HuH-7.5 (cell line): ENCODE measurements around the gene NOCT.
"Not testable (repeated sequence)": the region's sequence is repeated elsewhere in the genome, so short reads cannot be mapped to it uniquely, and the experiment has no call there.

Experiments
- DNase-seq: peaks from one replicate; pipeline ENCODE4 v3.0.0; 2011; ENCODE audit warnings: low spot score

NOCT gene, protein sequence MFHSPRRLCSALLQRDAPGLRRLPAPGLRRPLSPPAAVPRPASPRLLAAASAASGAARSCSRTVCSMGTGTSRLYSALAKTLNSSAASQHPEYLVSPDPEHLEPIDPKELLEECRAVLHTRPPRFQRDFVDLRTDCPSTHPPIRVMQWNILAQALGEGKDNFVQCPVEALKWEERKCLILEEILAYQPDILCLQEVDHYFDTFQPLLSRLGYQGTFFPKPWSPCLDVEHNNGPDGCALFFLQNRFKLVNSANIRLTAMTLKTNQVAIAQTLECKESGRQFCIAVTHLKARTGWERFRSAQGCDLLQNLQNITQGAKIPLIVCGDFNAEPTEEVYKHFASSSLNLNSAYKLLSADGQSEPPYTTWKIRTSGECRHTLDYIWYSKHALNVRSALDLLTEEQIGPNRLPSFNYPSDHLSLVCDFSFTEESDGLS

DNA sequence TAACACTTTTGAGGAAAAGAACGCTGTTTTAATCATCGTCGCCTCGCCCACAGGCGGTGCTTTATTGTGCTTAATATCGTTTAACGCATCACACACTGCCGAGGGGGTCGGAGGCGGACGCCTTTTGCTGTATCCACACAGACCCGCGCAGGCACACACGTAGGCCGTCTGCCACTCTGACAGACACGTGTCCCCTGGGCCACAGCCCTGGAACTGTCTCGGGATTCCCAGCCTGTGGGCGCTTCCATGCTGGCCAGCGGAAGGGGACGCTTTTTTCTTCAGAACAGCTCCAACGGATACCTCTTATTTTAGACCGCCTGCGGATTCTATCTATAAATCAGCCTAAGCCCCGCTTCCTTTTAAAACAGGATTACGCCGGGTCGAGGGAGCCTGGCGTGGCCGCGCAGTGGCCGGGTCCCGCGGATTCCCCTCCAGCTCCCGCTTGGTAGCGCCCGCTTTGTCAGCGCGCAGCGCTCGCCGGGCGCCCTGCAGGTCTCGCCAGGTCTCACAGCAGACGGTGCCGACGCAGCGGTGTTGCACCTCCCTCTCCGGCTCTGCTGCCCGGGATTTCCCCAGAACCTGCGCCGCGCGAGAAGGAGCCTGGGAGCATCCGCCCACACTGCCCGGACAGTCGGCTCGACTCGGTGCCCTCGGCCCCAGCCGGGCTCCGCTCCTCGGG, at the start of gene NOCT:
NOCT (plus strand) TSS at position 513 of the 679 bp plus-strand sequence. CDS start 201 bp downstream, outside the sequence.
- peak; percentile 86 for DNase-seq

DNA sequence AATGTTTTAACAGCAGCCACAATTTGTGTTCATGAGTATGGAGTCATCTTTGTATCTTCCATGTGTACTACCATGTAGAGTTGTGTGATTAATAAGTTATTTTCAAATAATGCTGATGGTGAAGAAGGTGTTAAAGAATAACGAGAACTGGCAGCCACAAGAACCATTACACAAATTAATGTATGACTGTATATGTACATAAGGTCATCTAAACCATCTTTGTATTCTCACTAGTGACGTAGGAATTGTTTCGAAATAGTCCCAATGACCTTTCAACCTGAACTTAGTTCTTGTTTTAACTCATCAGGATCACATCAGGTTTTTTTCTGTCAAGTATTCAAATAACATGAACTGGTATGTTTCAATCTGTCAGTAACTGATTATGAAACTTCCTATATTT, 48.3 kb upstream of the NOCT start:
- DNase-seq, result peak; percentile 9

DNA sequence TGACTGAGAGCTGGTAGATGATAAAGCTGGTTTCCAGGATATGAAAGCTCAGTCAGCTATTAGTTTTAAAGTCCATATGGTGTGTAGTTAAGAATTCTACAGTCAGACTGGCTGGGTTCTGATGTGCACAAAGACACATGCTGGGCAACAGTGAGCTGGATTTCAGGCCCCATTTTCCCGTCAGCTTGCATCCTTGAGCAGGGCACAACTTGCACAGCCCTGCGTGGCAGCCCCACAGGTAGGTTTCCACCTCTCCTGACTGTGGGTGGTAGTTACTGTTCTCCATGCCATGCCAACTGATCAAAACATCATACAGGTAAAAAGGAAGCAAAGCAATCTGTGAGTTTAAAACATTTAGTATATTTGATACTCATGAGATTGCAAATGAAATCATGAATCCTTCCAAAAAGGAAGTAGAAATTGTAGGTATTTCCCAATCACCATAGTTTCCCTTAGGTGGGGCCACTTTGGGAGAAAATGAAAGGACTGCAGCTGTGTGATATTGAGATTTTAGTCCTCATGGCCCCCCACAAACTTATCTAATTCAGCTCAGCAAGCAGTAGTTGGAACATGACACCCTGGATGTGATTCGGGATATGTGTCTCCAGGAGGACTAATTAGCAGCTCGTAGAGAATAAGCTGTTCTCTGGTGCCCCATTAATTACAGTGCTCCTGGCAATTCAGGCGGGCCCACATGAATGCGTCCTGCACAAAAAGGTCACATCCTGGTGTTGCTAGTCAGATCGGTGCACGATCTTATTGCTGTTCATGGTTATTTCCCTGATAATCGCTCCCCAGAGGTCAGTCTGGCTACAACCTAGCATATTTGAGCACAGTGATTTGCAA, 42.4 kb upstream of the NOCT start:
- DNase-seq, result no peak

DNA sequence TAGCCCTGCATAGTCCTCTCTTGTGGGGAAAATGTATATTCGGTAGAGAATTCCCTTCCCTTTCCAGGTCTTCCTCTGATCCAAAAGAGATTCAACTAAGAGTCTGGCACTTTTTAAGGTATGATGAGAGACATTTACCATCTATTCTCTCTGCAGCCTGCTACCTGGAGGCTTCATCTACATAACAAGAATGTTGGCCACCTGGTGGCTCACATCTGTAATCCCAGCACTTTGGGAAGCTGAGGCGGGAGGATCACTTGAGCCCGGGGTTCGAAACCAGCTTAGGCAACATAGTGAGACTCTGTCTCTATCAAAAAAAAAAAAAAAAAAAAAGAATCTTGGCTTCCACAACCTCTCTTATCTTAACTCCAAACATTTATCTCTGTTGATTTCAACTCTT, 40.4 kb upstream of the NOCT start:
- no peak for DNase-seq

DNA sequence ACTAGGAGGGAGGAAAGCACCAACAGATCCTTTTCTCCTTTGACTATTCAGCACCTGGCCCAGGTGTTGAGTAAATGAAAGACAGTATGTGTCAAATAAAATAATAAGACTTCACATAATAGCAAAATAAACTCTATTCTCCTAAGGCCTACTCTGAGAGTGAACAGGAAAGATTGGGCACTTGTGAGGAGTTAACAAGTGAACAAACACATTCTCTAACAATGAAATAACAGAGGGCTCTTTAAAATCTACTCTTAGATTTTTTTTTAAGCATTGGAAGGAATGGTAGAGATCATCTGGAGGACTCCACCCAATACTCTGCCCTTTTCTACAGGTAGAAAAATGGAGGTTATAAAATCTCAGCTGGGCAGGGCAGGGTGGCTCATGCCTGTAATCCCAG, 39.1 kb upstream of the NOCT start:
- no peak for DNase-seq

DNA sequence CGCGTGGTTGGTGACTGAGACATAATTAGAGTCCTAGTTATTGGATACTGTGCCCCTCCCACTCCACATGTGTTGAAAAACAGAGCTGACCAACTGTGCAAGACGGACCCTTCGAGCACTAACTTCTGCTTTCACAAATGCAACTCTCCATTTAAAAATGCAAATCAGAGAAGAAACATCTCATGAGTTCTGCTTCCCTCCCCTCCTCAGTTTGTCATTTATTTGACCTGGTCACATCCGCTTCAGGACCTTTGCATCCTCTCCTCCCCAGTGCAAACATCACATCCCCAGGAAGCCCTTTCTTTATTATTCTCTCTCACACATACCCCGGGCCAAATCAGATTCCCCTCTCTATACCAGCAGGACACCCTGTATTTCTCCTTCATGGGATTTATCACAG, 38.1 kb upstream of the NOCT start:
- peak; percentile 16 for DNase-seq

DNA sequence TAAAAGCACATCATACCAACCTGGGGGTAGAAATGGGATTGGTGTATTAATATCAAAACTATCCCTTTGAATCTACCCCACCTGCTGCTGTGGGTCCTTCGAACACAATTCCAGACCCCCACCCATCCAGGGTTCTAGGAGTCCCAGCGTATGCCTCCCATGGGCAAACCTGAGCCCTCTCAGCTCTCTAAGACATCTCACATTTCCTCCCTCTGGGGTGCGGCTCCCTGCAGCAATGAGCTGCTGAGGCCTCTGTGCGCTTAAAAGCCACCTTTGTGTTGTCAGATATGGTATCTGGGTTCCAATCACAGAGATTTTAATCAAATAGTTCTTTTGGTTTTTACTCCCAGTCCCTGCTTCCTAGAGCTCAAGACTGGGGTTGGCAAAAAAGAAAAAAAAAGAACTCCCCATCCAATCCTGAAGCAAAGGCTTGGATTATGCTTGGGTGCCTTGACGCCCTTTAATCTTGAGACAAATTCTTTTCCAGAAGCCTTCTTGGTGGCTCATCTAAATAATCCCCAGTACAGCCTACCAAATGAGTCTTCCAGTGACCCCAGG, 37.5 kb upstream of the NOCT start:
- DNase-seq, result no peak

DNA sequence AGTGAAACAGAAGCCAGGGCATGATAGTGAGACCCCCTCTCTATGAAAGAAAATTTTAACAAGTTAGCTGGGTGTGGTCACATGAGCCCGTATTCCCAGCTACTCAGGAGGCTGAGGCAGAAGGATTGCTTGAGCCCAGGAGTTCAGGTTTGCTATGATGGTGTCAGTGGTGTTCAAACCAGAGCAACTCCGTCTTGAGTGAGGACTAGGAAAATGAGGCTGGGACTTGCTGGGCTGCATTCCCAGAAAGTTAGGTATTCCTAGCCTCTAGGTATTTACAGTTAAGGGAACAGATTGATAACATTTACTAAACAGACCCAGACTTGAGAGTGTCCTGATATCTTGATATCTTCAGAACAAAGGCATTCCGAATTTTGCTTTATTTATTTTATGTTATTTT, 37.0 kb upstream of the NOCT start:
- DNase-seq, result no peak

DNA sequence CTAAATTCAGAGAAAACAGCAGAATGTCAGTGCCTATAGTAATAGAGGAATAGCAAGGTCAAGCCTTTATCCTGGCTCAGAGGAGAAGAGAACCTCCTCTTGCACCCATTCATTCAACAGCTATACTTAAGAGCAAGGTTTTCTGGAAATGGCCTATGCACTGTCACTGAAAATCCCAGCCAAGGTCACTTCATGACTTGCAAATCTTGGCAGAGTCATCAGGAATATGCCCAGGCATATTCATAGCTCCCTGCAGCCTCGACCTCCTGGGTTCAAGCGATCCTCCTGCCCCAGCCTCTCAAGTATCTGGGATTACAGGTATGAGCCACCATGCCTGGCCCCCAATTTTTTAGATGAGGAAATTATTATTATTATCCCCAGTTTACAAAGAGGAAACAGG, 35.8 kb upstream of the NOCT start:
- DNase-seq, result no peak

DNA sequence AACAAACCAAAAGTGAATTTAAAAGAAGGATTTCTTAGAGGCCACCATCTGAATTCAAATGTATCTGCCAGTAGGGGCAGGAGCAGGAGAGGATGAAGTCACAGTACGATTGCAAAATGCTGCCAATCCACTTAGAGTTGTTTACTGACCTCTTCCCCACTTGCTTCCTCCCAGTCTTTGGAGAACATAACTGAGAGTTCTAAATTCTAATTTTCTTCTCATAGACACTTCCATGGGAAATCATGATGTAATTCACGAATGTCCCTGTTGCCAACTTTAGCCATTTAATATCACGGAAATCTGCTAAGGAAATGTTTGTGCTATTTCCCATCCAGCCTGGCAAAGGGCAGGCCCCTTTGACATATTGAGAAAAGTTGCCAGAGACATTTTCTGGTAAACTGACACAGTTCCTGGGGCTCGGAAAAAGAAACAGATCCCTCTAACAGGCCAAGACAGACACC, 33.6 kb upstream of the NOCT start:
- peak; percentile 15 for DNase-seq

DNA sequence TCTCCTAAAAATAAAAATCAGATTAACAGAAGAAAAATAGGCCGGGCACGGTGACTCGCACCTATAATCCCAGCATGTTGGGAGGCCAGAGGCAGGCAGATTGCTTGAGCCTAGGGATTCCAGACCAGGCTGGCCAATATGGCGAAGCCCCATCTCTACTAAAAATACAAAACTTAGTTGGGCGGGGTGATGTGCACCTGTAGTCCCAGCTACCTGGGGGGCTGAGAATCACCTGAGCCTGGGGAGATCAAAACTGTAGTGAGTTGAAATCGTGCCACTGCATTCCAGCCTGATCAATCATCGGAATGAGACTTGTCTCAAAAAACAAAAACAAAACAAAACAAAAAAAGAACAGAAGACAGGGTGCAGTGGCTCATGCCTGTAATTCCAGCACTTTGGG, 32.8 kb upstream of the NOCT start:
- no peak for DNase-seq

DNA sequence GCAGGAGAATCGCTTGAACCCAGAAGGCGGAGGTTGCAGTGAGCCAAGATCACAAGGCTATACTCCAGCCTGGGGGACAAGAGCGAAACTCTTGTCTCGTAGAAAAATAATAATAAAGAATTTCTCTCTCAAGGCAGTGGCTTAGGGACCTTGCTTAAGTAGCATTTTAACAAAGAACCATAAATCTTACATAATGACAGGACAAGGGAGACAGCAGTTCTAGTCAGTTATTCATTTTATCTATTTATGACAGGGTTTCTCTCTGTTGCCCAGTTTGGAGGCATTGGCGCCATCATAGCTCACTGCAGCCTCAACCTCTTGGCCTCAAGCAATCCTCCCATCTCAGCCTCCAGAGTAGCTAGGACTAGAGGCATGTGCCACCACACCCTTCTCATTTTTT, 31.9 kb upstream of the NOCT start:
- no peak for DNase-seq

DNA sequence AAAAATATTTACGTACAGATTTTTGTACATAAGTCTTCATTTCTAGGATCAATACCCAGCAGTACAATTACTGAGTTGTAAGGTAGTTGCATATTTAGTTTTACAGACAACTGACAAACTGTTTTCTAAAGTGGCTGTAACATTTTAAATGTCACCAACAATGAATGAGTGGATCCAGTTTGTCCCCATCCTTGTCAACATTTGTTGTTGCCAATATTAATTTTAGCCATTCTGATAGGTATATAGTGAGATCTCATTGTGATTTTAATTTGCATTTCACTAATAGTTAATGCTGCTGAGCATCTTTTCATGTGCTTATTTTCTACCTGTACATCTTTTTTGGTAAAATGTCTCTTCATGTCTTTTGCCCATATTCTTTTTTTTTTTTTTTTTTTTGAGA, 30.9 kb upstream of the NOCT start:
- no peak for DNase-seq

DNA sequence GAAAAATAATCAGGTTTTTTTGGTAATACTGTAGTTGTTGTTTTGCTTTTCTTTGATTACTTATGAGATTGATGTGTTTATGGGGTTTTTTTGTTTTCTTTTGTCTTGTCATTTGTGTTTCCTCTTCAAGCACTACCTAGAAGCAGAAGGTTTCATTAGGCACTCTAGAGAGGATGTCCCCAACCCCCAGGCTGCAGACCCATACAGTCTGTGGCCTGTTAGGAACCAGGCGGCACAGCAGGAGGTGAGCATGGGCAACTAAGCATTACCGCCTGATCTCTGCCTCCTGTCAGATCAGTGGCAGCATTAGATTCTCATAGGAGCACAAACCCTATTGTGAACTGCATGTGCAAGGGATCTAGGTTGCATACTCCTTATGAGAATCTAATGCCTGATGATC, 22.9 kb upstream of the NOCT start:
- no peak for DNase-seq

DNA sequence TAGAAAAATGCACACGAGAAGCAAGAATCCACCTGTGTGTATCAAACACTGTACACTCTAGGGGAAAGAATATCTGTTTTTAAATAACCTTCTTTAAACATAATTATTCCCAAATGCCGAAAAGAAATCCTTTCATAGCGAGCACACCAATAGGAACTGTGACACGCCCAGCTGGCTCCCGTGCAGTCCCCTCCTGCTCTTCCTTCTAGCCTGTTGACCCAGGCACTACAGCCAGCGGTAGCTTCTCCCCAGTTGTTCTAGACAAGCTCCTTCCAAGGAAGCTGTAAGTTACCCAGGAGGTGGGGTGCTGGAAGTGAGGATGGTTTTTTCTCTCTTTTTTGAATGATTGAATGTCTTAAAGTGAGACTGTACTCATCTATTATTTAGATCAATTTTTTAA, 19.5 kb upstream of the NOCT start:
- DNase-seq, result no peak

DNA sequence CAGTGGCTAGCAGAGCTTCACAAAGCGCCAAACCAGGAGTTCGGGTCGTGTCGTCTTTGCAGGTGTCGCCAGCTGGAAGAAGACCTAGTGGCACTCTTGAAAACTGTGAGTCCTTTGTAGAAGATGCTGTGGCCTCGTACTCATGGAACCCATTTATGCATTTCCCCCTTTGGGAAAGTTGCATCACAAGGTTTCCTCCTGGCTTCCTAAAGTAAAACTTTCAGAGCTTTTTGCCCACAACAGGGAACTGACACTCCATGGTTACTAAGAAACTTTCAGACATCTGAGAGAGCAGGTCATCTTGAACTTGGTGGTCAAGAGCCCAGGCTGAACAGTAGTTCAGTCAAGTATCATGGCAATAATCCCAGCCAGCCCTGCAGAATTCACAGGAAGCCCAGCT, 15.9 kb upstream of the NOCT start:
- no peak for DNase-seq

DNA sequence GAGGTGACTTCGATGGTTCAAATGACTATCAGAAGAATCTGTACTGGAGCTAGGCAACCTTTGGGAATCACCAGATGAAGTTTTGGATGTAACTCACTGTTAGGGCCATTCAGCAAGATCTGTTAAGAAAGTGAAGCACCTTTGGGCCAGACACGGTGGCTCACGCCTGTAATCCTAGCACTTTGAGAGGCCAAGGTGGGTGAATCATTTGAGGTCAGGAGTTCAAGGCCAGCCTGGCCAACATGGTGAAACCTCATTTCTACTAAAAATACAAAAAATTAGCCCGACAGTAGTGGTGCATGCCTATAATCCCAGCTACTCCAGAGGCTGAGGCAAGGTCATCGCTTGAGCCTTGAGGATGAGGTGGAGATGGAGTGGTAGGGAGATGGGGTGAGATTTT, 15.4 kb upstream of the NOCT start:
- DNase-seq, result not testable (repeated sequence)

DNA sequence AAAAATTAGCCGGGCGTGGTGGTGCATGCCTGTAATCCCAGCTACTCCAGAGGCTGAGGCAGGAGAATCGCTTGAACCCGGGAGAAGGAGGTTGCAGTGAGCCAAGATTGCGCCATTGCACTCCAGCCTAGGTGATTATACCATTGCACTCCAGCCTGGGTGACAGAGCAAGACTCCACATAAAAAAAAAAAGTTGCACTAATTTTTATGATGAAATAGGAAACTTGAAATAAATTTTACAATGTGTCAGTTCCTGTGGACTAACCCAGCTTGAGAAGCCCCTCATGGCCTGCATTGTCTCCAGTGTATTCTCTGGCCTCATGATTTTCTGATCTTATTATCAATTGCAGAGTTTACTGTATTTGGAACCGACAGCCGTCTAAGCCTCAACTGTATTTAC, 14.2 kb upstream of the NOCT start:
- not testable (repeated sequence) for DNase-seq

DNA sequence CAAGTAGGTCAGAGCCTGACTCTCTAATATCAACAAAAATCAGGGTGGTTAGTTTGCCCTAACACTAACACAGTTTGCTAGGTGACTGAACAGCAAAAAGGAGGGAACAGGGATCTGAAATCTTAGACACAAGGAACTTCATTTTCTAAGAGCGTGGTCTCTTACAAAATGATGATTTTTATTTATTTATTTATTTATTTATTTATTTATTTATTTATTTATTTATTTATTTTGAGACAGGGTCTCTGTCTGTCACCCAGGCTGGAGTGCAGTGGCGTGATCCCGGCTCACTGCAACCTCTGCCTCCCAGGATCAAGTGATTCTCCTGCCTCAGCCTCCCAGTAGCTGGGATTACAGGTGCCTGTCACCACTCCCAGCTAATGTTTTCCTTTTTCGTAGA, 11.9 kb upstream of the NOCT start:
- DNase-seq, result not testable (repeated sequence)

DNA sequence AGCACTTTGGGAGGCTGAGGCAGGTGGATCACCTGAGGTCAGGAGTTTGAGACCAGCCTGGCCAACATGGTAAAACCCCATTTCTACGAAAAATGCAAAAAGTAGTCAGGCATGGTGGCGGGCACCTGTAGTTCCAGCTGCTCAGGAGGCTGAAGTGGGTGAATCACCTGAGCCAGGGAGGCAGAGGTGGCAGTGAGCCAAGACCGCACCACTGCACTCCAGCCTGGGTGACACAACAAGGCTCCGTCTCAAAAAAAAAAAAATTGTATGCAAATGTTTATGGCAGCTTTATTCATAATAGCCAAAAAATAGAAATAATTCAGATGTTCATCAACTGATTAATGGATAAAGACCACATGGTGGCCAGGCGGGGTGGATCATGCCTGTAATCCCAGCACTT, 9.8 kb upstream of the NOCT start:
- no peak for DNase-seq

DNA sequence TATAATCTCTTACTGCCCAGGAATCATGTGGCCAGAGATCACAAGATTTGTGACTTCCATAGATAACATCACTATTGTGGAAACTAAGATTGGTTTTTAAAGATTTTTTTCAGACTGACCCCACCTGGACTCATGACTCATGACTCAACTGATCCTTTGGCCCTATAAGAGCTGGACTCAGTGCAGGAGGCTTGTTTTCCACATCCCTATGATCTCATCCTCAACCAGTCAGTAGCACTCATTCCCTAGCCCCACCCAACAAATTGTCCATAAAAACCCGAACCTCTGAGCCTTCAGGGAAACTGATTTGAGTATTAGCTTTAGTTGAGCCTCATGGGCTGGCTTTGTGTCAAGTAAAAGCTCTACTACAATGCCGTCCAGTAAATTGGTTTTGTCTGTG, 7.9 kb upstream of the NOCT start:
- no peak for DNase-seq

DNA sequence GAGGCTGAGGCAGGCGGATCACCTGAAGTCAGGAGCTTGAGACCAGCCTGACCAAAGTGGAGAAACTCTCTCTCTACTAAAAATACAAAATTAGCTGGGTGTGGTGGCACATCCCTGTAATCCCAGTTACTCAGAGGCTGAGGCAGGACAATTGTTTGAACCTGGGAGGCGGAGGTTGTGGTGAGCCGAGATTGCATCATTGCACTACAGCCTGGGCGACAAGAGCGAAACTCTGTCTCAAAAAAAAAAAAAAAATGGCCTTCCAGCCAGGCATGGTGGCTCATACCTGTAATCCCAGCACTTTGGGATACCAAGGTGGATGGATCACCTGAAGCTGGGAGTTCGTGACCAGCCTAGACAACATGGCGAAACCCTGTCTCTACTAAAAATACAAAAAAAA, 7.3 kb upstream of the NOCT start:
- not testable (repeated sequence) for DNase-seq
